NCI-H446 treated with DMSO at 0.1 percent for 48 hours (cell line): ENCODE measurements around the gene PGA3.
"Not testable (repeated sequence)": the region's sequence is repeated elsewhere in the genome, so short reads cannot be mapped to it uniquely, and the experiment has no call there.

ENCODE experiments used
- DNase-seq: peaks from one replicate; lab custom pipeline; 2025; lab: John Stamatoyannopoulos, UW

The PGA3 gene

DNA sequence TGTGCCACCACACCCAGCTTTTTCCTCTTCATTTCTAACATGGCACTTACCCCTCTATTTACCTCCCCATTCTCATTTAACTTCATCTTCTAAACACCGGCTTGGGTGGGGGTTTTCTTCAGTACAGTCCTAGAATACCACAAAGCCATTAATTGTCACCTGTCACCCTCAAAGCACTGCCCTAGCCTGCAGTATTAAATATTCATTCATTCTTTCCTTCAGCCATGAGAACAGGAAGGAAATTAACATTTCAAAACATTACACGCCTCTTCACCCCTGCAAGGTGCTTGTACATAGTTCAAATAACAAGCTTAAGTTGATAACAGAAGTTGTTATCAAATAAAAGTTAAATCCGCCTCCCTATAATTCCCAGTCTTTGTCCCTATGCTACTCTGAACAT lies 31.4 kb upstream of the PGA3 start:
- DNase-seq: no peak

DNA sequence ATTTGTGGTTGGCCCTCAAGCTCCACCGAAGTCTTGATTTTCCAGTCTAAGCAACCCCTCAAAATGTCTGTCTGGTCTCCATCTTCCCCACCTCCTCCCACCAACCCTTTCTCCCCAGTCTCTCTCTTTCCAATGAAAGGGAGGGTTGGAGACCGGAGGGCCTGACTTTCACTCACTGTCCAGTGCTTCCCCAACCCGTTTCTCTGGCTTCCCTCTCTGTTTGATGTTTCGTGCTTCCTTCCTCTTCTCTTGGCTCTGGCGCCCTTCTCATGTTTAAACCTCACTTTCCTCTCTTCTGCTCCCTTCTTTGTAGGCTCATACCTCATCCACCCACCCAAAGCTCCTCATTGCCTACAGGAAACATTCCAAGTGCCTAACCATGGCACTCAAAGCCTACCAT lies 31.0 kb upstream of the PGA3 start:
- DNase-seq: no peak

DNA sequence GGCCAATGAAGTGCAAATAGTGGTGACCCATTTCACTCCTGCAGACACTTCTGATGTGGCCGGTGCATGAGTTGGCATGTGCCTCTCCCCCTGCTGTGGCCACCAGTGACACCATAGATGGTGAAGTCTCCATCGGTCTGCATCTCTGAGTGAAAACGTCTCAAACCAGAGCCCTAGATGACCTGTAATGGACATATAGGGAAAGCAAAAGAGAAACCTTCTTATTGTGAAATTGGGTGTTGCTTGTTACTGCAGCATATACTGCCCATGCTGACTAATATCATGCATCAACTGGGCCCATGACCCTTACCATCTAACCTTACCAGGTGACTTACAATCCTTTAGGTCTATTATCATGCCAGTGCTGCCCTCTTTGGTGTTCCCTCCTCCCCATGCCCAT lies 30.4 kb upstream of the PGA3 start:
- DNase-seq: no peak

DNA sequence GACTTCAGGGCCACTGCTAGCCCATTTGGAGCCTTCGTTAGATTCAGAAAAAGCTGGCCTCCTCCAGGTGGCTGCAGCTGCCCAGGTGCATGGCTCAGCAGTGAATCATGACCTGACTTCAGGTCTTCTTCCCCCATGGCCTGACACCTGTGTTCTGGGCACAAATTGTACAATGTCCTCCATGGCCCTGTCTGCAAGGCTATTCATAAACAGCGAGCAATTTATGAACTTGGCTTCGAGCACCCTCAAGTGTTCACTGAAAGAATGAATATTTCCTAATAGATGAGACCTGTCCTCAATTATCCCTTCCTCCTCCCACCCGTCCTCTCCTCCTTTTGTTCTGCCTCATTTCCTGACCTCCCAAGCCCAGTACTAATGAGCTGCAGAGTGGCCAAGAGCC lies 29.9 kb upstream of the PGA3 start:
- DNase-seq: peak; percentile 6

DNA sequence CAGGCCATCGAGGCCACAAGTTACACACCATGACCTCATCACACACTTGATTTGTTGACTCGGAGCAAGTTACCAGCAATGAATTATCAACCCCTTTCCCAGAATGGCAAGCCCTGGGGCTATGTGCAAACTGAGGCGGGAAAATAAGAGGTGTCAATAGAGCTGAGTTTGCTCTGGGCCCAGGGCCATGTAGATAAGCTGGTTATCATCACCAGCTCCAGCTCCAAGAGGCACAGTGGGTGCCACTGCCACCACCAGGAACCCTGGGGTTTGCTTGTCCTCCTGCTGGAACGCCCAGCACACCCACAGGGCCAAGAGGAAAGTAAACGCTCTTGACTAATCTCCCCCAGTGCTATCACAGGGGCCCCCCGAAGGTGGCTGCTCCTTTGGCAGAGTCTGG lies 29.0 kb upstream of the PGA3 start:
- no peak for DNase-seq

DNA sequence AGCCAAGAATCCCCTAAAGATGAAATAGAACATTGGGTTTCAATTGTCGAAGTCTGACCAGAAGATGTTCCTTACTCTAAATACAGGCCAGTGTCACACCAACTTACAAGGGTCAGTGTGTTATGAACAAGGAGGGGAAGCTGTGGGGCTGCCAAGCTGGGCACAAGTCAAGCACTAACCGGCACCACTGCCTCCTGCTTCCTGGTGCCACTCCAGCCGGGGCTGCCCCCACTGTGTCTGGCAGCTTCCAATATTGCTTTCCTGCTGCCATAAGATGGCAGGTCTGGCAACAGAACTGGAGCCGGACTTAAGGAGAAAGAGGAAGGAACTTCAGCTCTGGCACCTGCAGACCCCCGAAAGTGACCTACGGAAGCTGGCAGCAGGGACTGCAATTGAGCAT lies 28.4 kb upstream of the PGA3 start:
- DNase-seq: no peak

DNA sequence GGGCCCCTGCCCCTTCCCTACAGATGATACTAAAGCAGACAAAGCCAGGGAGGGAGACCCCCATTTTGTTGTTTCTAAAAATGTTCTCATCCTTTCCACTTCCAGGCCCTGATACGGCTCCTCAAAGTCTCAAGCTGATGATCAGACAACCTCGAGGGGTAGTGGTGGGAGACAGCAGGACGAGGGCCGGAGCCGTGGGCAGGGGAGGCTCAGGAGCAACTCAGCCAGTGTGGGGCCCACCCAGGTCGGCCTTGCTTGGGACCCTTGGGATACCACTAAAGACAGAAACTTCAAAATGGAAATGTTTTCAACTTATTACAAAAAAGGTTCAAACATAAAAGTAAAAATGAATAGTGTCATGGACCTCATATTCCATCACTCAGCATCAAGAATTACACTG lies 26.9 kb upstream of the PGA3 start:
- DNase-seq: no peak

DNA sequence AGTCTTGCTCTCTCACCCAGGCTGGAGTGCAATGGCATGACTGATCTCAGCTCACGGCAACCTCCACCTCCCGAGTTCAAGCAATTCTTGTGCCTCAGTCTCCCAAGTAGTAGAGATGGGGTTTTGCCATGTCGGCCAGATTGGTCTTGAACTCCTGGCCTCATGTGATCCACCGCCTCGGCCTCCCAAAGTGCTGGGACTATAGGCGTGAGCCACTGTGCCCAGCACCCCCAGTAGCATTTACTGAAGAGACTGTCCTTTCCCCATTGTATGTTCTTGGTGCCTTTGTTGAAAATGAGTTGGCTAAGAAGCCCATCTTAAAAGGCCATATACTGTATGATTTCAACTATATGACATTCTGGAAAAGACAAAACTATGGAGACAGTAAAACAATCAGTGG lies 23.1 kb upstream of the PGA3 start:
- not testable (repeated sequence) for DNase-seq

DNA sequence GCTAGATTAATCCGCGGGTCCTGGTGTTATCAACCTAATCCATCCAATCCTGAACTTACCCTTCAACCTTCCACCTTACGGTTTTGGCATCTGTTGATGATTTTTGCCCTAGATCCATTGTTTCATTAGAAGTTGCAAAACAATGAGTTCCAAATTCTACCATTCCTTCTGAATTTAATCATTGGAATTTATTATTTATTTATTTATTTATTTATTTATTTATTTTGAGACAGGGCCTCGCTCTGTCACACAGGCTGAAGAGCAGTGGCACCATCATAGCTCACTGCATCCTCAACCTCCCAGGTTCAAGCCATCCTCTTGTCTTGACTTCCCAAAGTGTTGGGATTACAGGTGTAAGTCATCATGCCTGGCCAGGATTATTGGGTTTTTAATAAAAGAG lies 21.8 kb upstream of the PGA3 start:
- no peak for DNase-seq

DNA sequence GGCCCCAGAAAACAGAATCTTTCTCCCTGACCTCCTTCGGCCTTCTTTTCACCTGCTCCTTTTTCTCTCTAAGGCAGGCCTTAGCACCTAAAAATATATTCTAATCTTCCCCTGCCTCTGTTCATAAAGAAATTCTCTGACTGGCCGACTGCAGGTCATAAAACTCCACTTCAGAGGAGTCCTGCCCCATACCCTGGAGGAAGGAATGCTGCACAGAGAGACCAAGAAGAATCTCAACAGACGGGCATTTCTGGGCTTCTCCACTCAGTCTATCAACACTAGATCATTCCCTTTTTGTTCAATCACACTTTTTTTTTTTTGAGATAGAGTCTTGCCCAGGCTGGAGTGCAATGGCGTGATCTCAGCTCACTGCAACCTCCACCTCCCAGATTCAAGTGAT lies 19.7 kb upstream of the PGA3 start:
- DNase-seq: no peak

DNA sequence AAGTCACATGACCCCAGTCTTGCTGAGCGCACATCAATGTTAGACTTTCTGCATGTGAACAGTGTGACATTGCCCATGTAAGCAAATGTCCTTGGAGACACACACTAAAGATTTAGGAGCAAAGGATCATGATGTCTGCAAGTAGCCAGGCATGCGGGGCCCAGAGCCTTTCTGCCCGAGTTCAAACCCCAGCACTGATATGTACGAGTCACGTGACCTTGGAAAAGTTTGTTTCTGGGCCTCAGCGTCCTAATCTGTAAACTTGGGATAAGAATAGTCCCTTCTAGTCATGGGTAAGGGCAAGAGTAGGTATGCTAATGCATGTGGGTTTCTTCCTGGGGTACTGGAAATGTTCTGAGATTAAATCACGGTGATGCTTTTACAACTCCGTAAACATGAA lies 16.8 kb upstream of the PGA3 start:
- no peak for DNase-seq

DNA sequence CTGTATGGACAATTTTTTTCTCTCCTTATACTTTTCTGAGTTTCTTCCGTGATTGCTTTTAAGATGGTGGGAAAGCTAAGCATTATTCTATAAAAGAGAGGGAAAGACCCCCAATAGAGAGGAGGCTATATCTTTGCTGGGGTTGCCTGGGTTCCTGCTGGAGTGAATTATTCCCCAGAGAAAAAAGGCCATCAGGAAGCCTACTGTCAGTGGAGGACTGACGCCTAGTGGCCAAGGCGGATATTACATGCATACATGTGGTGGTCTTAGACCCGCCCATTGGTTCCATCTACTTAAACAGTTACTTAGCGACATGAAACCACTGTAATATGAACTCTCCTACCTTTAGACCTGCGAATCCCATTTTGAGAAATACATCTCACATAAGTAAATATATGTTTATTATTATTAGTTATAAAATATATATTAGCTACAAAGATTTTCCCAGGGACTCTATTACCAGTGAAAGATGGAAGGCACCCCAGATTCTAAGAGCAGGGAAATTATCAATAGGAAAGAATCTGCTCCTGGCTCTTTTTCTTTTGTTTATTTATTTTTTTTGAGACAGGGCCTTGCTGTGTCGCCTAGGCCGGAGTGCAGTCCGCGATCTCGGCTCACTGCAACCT lies 15.7 kb upstream of the PGA3 start:
- DNase-seq: peak; percentile 56

DNA sequence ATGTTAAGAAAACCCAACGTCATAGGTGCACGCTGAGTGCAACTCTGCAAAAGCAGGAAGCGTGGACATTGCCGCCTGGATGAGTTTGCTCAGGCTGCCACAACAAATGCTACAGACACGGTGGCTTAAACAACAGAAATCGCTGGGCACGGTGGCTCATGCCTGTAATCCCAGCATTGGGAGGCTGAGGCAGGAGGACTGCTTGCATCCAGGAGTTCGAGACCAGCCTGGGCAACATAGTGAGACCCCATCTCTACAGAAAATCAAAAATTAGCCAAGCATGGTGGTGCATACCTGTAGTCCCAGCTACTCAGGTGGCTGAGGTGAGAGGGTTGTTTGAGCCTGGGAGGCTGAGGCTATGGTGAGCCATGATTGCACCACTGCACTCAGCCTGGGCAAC lies 13.4 kb upstream of the PGA3 start:
- no peak for DNase-seq

DNA sequence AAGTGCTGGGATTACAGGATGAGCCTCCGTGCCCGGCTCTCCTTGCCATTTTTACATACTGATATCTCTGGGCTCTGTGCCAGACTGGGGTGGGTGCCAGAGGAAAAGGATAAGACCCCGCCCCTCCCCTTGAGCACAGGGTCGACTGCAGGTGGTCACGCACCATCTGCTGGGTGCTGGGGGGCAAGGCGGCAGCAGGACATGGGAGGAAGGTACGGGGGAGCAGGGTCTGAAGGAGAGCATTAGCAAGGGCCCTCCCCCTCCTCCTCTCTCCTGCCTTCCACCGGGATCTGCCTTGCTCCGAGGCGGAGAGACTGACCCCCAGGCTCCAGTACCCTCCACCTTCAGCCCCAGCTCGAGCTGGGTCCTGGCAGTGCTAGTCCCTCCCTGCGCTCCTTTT lies 9.7 kb upstream of the PGA3 start:
- DNase-seq: no peak

DNA sequence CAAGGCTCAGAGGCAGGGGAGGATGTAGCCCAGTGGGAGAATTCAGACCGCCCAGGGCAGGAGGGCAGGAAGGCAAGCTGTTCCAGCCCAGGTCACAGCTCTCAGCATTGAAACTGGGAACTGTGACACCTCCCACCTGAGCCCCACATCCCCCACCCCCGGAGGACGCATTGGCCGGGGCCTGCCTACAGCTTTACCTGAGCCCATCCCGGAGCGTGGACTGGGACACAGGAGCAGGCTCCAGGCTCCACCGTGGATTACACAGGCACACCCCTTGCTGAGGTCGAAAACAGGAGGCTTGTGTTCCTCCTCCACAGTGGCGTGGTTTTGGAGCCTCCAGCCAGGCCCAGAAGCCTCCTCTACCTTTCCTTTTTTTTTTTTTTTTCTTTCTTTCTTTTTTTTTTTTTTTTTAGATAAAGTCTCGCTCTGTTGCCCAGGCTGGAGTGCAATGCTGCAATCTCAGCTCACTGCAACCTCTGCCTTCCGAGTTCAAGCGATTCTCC lies 9.1 kb upstream of the PGA3 start:
- no peak for DNase-seq

DNA sequence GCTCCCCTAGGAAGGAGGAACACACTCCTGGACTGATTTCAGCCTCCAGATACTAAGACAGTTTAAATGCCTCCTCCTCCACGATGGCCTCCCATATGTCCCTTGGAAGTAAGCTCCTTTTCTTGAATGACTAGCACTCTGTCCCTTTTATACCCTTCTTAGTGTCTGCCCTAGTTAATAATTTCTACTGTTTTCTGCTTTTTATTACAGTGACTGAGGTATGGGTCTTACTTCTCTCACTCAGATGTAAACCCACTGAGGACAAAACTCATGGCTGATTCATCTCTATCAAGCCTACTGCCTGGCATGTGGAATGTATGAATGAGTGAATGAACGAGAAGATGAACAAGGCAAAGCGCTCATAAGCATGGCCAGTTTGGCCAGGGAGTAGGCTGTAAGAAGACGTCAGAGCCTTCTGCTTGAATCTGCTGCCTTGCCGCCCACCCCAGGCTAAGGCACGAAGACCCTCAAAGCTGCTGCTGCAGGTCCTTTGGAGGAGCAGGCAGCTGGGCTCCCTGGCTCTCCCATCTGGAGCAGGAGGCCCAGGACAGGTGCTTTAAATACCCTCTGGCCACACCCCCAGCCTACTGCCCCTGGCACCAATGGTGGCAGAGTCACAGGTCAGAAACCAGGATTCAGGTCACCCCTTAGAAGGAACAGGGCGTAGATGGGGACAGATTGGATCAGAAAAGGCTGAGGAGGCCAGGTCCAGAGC lies 8.2 kb upstream of the PGA3 start:
- no peak for DNase-seq

DNA sequence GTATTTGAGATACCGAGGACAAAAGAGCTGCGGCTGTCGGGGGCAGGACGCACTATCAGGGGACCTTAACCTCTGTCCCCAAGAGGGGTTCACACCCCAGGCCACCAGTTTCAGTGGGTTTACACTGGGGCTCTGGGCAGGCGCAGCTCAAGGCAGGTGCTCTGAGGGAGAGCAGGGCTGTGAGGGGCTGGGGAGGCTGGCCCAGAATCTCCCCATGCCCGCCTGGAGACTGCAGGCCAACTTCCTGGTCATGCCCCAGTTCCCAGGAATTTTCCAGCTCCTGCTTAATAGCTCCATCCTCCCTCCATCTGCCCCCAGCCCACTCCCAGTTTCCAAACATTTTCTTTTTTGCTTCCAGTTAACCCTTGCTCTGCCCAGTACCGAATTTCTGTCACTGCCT lies 7.6 kb upstream of the PGA3 start:
- DNase-seq: no peak

DNA sequence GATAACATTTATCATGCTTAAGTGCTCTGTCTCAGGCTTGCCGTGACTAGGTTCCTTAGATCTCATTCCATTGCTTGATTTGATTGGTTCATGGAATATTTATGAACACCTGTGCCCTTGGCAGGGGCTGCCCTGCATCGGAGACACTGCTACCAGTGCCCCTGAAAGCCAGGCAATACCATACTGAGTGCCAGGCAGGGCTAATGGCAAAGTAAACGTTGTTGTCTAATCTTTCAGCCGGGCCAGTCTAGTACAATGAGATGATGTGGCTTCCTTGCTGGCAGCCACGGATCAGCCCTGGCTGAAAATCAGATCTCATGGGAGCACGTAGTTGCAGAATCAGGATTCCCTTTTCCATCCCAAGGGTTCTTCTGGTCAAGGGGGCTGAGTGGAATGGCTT lies 5.0 kb upstream of the PGA3 start:
- no peak for DNase-seq

DNA sequence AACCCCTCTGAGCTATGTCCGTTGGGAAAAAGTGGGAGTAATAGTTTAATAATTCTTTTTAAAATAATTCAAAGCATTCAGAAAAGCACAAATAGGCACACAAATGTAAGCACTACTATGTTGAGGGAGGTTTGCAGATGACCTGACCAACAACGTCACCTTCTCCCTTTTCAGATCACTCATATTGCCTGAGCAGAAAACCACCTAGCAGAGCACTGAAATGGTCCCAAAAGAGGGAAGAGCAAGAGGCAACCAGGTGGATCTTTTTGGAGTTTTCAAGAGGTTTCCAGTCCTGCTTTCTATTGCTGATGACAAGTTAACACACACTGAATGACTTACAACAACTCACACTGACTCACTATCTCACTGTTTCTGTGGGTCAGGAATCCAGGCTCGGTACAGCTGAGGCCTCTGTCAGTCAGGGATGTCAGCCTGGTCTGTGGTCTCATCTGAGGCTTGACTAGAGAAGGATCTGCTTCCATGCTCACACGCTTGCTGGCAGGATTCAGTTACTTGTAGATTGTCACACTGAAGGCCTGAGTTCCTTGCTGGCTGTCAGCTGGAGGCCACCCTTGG lies 4.3 kb upstream of the PGA3 start:
- DNase-seq: no peak

DNA sequence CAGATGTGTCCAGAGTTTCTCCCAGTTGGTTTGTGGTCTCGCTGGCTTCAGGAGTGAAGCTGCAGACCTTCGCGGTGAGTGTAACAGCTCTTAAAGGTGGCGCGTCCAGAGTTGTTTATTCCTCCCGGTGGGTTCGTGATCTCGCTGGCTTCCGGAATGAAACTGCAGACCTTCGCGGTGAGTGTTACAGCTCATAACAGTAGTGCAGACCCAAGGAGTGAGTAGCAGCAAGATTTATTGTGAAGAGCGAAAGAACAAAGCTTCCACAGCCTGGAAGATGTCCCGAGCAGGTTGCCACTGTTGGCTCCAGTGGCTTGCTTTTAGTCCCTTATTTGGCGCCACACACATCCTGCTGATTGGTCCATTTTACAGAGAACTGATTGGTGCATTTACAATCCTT lies 1.8 kb upstream of the PGA3 start:
- DNase-seq: no peak

DNA sequence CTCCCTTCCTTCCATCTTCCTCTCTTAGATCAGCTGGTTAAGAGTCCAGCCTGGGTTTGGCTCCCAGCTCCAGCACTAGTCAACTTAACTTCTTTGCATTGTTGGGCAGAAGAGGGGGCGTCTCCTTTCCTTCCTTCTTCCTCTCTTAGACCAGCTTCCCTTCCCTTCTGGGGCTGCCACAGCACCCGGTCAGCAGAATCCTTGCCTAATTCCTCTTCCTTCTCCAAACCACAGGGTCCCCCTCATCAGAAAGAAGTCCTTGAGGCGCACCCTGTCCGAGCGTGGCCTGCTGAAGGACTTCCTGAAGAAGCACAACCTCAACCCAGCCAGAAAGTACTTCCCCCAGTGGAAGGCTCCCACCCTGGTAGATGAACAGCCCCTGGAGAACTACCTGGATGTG lies 558 bp downstream of the PGA3 start:
- DNase-seq: not testable (repeated sequence)

DNA sequence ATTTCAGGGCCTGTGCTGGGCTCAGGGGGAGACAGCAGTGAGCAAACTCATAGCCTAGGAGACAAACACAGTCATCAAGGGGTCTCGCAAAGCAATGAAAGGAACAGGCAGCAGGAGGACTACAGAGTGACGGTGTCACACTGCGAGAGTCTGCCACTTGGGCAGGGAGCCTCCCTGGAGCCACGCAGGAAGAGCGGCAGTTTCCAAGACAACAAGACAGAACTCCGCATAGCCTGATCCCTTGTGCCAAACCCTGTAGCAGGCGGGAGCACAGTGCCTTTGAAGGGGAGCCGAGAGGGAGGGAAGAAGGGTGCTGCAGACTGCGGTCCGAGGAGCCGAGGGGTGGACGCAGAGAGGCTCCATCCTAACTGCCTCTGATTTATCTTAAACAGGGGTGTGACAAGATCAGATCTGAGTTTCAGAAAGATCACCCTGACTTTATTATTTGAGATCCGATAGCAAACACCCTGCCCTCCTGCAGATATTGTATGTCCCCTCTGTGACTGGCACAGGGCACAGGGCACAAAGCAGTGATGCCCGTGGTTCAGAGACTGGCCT lies 1.3 kb downstream of the PGA3 start:
- not testable (repeated sequence) for DNase-seq

DNA sequence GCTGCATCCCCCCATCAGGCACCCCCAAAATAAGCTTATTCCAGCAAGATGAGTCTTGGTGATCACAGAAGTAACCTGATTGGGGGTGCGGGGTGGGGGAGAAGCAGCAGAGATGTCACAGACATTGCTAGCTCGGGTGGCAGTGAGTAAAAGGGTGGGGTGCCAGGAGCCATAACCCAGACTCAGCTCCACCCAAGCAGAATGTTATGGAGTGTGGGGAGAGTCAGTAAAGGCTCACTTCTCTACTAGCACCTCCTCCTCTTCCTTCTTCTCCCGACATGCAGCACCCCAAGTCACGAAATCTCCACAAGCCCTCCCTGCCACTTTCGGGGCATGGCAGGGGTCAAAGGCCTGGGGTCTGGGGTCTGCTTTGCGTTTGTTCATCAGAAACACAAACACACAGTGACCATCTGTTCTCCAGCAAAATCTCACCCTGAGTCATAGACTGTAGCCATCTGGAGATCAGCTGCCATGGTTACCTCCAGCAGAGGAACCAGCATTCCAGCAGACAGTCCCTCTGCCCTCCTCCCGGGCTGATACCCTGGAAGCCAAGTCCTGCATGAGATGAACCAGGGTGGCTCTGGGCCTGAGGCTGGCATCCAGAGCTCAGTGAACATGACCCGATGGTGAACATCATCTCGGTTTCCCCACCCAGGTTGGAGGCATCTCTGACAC lies 4.5 kb downstream of the PGA3 start:
- DNase-seq: not testable (repeated sequence)
